Natural killer cell treated with Interleukin-12 subunit alpha and Interleukin-12 subunit beta and Interleukin-15 and Interleukin-18, amount 100 ng/mL, for 72 hours (primary cell): ENCODE results near the gene DUSP1. TPM values are rescaled to one million over a fixed set of nuclear protein-coding genes. Genes with fewer than 3 reads are reported as not detected.

Source experiments
- ATAC-seq, 2 donors: fragments of 150-1000 bp; cut with Tn5 transposase in 1 of 2; sonication (Bioruptor Pico), chemical (Tn5 transposase) in 1 of 2; 2 replicates each; pipeline ENCODE4 v1.10.0; 2021
- DNase-seq: peaks from one replicate; pipeline ENCODE4 v3.0.0; 2022; ENCODE audit warnings: low spot score
- H3K27ac Mint-ChIP-seq, 2 donors: 1 replicate in 1 of 2; 2 replicates in 1 of 2; pipeline ENCODE4 v1.8.0; 2022; ENCODE audit warnings: mixed read lengths in 2 of 2, mild to moderate bottlenecking in 1 of 2, moderate library complexity in 1 of 2
- H3K27me3 Mint-ChIP-seq, 2 donors: 1 replicate in 1 of 2; 2 replicates in 1 of 2; pipeline ENCODE4 v1.8.0; 2022; ENCODE audit warnings: mixed read lengths in 2 of 2
- H3K36me3 Mint-ChIP-seq: one replicate; pipeline ENCODE4 v1.8.0; 2022; ENCODE audit warnings: mixed read lengths
- H3K4me1 Mint-ChIP-seq, 2 donors: 1 replicate in 1 of 2; 2 replicates in 1 of 2; pipeline ENCODE4 v1.8.0; 2022; ENCODE audit warnings: low read depth in 2 of 2, mixed read lengths in 2 of 2, mild to moderate bottlenecking in 1 of 2
- H3K4me3 Mint-ChIP-seq: one replicate; pipeline ENCODE4 v1.8.0; 2022; ENCODE audit warnings: mixed read lengths
- H3K9me3 Mint-ChIP-seq: 2 replicates; pipeline ENCODE4 v1.8.0; 2022; ENCODE audit warnings: mixed read lengths
- total RNA-seq, 2 donors: library from RNA; stranded (reverse); gene quantifications; one replicate each; pipeline ENCODE4 v1.2.3, GENCODE V29; 2022

The DUSP1 gene
- total RNA-seq, 2 donors from 2014 or later = 12.4 to 13.6 TPM

GRCh38 chr5:172730981-172731679, 39.9 kb downstream of the DUSP1 start:
- Mint-ChIP-seq H3K9me3 (no peaks in the 10 kb centered on the region), H3K4me3 (no peak overlapping the region), H3K4me1 (peaks cover 0 to 5% of the 10 kb centered on the region in 2 donors), H3K36me3 (no peaks in the 10 kb centered on the region), H3K27me3 (peaks cover 8 to 23% of the 10 kb centered on the region in 2 donors), H3K27ac (no peak overlapping the region)
- ATAC-seq = no peak
- peak; percentile 49 for DNase-seq

GRCh38 chr5:172730222-172730621, 40.8 kb downstream of the DUSP1 start:
- DNase-seq (no peak), ATAC-seq (no peak)
- H3K27me3 Mint-ChIP-seq = peaks cover 15 to 27% of the 10 kb centered on the region in 2 donors
- H3K4me1 Mint-ChIP-seq = peaks cover 0 to 5% of the 10 kb centered on the region in 2 donors
- no peaks in the 10 kb centered on the region for H3K9me3 Mint-ChIP-seq
- no peaks in the 10 kb centered on the region for H3K36me3 Mint-ChIP-seq
- H3K4me3 Mint-ChIP-seq = no peak overlapping the region
- no peak overlapping the region for H3K27ac Mint-ChIP-seq

- Mint-ChIP-seq H3K36me3 (no peaks in the 10 kb centered on the region), H3K9me3 (no peaks in the 10 kb centered on the region), H3K4me3 (no peak overlapping the region), H3K27ac (no peak overlapping the region), H3K4me1 (peaks cover 0 to 2% of the 10 kb centered on the region in 2 donors), H3K27me3 (peaks cover 18 to 26% of the 10 kb centered on the region in 2 donors)
- ATAC-seq = no peak
- DNase-seq = peak; percentile 1
These were observed 41.4 kb downstream of the DUSP1 start for GRCh38 chr5:172729588-172729987.

GRCh38 chr5:172728481-172729241, 42.3 kb downstream of the DUSP1 start:
- H3K4me3 Mint-ChIP-seq = no peak overlapping the region
- peaks cover 28 to 33% of the 10 kb centered on the region in 2 donors for H3K27me3 Mint-ChIP-seq
- H3K4me1 Mint-ChIP-seq = peaks cover under 1 to 2% of the 10 kb centered on the region in 2 donors
- H3K27ac Mint-ChIP-seq = peak overlapping the region in 1 of 2 donors; percentile 38
- no peaks in the 10 kb centered on the region for H3K9me3 Mint-ChIP-seq
- DNase-seq (peak; percentile 13), ATAC-seq (no peak)
- H3K36me3 Mint-ChIP-seq = no peaks in the 10 kb centered on the region

- Mint-ChIP-seq H3K4me1 (peaks cover 6 to 7% of the 10 kb centered on the region in 2 donors), H3K9me3 (no peaks in the 10 kb centered on the region), H3K27me3 (peaks cover 34 to 36% of the 10 kb centered on the region in 2 donors), H3K36me3 (no peaks in the 10 kb centered on the region), H3K4me3 (no peak overlapping the region), H3K27ac (no peak overlapping the region)
- no peak for ATAC-seq
- peak; percentile 22 for DNase-seq
These were observed 43.4 kb downstream of the DUSP1 start for GRCh38 chr5:172727551-172727950.

- DNase-seq (peak; percentile 15), ATAC-seq (no peak)
- Mint-ChIP-seq H3K9me3 (no peaks in the 10 kb centered on the region), H3K27ac (peak overlapping the region in 1 of 2 donors; percentile 21), H3K4me1 (peaks cover 12 to 13% of the 10 kb centered on the region in 2 donors), H3K27me3 (peaks cover 34 to 40% of the 10 kb centered on the region in 2 donors), H3K4me3 (no peak overlapping the region), H3K36me3 (no peaks in the 10 kb centered on the region)
These were observed 44.0 kb downstream of the DUSP1 start for GRCh38 chr5:172726966-172727365.

- H3K36me3 Mint-ChIP-seq = no peaks in the 10 kb centered on the region
- ATAC-seq (no peak), DNase-seq (peak; percentile 23)
- H3K4me1 Mint-ChIP-seq = peaks cover 15 to 19% of the 10 kb centered on the region in 2 donors
- no peak overlapping the region for H3K27ac Mint-ChIP-seq
- H3K9me3 Mint-ChIP-seq = no peaks in the 10 kb centered on the region
- no peak overlapping the region for H3K4me3 Mint-ChIP-seq
- peaks cover 32 to 40% of the 10 kb centered on the region in 2 donors for H3K27me3 Mint-ChIP-seq
These were observed 45.2 kb downstream of the DUSP1 start for GRCh38 chr5:172725785-172726184.

- peaks cover 15 to 19% of the 10 kb centered on the region in 2 donors for H3K4me1 Mint-ChIP-seq
- H3K27ac Mint-ChIP-seq = no peak overlapping the region
- no peaks in the 10 kb centered on the region for H3K36me3 Mint-ChIP-seq
- H3K9me3 Mint-ChIP-seq = no peaks in the 10 kb centered on the region
- peak; percentile 28 for DNase-seq
- peaks cover 32 to 41% of the 10 kb centered on the region in 2 donors for H3K27me3 Mint-ChIP-seq
- H3K4me3 Mint-ChIP-seq = no peak overlapping the region
- ATAC-seq = no peak
These were observed 45.7 kb downstream of the DUSP1 start for GRCh38 chr5:172725273-172725672.

- Mint-ChIP-seq H3K36me3 (no peaks in the 10 kb centered on the region), H3K27ac (peak overlapping the region in 1 of 2 donors; percentile 3), H3K9me3 (no peaks in the 10 kb centered on the region), H3K4me1 (peaks cover 15 to 19% of the 10 kb centered on the region in 2 donors), H3K4me3 (no peak overlapping the region), H3K27me3 (peaks cover 32 to 49% of the 10 kb centered on the region in 2 donors)
- ATAC-seq (no peak), DNase-seq (peak; percentile 53)
These were observed 46.5 kb downstream of the DUSP1 start for GRCh38 chr5:172724242-172725183.

GRCh38 chr5:172723508-172723907, 47.5 kb downstream of the DUSP1 start:
- H3K4me3 Mint-ChIP-seq = no peak overlapping the region
- peak overlapping the region in 1 of 2 donors; percentile 34 for H3K27ac Mint-ChIP-seq
- no peaks in the 10 kb centered on the region for H3K9me3 Mint-ChIP-seq
- peak; percentile 3 for DNase-seq
- H3K36me3 Mint-ChIP-seq = no peaks in the 10 kb centered on the region
- no peak for ATAC-seq
- peaks cover 15 to 19% of the 10 kb centered on the region in 2 donors for H3K4me1 Mint-ChIP-seq
- peaks cover 31 to 50% of the 10 kb centered on the region in 2 donors for H3K27me3 Mint-ChIP-seq

GRCh38 chr5:172722327-172722815, 48.6 kb downstream of the DUSP1 start:
- Mint-ChIP-seq H3K27ac (peak overlapping the region; percentile 33 to 37), H3K36me3 (no peaks in the 10 kb centered on the region), H3K9me3 (no peaks in the 10 kb centered on the region), H3K4me1 (peaks cover 15 to 20% of the 10 kb centered on the region in 2 donors), H3K4me3 (peak overlapping the region; percentile 68), H3K27me3 (peaks cover 25 to 50% of the 10 kb centered on the region in 2 donors)
- DNase-seq (peak; percentile 67), ATAC-seq (peak; percentile 81 to 87)

GRCh38 chr5:172721455-172722326, 49.3 kb downstream of the DUSP1 start:
- H3K9me3 Mint-ChIP-seq = no peaks in the 10 kb centered on the region
- DNase-seq (peak; percentile 58), ATAC-seq (no peak)
- H3K27ac Mint-ChIP-seq = peak overlapping the region in 1 of 2 donors; percentile 37
- peaks cover 22 to 27% of the 10 kb centered on the region in 2 donors for H3K4me1 Mint-ChIP-seq
- no peaks in the 10 kb centered on the region for H3K36me3 Mint-ChIP-seq
- peaks cover 25 to 47% of the 10 kb centered on the region in 2 donors for H3K27me3 Mint-ChIP-seq
- H3K4me3 Mint-ChIP-seq = peak overlapping the region; percentile 68
